GM13976 (cell line): ENCODE data around the gene SLC10A3.

Experiments
- DNase-seq: peaks from one replicate; pipeline ENCODE4 v3.0.0; 2012; ENCODE audit warnings: low spot score
- in situ Hi-C: fragments of 300-500 bp; cut with MboI; formaldehyde crosslinking; loops from one replicate; pipeline ENCODE4 v1.12.0; 2022; ENCODE audit warnings: low sequenced_read_pairs, mixed read lengths, inconsistent platforms; ENCODE audit not compliant: unreplicated experiment
- TF ChIP-seq, protein P1 (sequence below): IDR thresholded peaks from 2 replicates; pipeline ENCODE4 v1.5.1; 2012; ENCODE audit warnings: borderline replicate concordance, mild to moderate bottlenecking; ENCODE audit not compliant: insufficient read depth; ENCODE audit errors: extremely low read depth, missing control alignments, control extremely low read depth

SLC10A3 gene

DNA sequence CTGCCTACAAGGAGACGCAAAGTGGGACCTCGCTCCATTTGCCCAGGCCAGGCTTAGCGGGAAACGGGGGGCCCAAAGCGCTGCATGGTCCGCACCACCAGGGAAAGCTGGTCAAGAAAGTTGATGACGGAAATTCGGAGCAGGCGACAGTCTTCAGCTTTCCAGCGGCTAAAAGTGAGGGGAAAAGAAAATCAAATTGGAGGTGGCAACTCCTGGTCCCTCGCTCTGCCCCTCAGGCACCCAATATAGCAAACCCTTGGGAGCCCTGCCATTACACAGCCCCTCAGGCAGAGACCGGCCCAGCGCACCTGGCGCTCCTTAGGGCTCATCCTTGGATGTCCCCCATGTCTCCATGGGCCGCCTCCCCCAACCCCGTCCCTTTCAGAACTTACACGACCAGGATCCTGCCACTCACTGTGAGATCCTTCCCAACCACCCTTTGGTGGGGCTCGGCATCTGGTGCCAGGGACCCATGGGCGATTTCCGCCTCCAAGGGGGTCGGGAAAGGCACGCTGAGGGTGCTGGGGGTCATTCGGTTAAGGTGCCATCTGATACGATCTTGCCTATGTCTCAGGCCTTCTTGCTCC lies 12.4 kb downstream of the SLC10A3 start:
- in situ Hi-C loops = no loop called here
- no peak for DNase-seq
- TF ChIP-seq, protein P1, sequence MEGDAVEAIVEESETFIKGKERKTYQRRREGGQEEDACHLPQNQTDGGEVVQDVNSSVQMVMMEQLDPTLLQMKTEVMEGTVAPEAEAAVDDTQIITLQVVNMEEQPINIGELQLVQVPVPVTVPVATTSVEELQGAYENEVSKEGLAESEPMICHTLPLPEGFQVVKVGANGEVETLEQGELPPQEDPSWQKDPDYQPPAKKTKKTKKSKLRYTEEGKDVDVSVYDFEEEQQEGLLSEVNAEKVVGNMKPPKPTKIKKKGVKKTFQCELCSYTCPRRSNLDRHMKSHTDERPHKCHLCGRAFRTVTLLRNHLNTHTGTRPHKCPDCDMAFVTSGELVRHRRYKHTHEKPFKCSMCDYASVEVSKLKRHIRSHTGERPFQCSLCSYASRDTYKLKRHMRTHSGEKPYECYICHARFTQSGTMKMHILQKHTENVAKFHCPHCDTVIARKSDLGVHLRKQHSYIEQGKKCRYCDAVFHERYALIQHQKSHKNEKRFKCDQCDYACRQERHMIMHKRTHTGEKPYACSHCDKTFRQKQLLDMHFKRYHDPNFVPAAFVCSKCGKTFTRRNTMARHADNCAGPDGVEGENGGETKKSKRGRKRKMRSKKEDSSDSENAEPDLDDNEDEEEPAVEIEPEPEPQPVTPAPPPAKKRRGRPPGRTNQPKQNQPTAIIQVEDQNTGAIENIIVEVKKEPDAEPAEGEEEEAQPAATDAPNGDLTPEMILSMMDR = no peak

DNA sequence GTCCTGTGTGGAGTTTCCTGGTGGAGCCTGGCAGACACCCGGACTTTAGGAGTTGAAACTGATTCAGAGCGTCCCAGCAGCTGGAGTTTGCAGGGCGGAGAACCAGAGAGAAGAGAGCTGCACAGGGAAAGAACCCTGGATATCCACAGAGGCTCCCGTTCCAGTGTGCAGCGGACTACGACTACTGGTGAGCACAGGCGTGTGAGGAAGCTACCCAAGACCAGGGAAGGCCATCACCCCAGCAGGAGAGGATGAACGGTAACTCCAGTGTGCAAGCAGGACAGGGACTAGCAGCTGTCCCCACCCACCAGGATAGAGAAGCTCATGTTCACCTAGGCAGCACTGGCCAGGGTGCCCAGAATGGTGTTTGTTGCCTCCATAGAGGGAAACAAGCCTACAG lies 13.6 kb downstream of the SLC10A3 start:
- TF ChIP-seq, protein P1 = no peak
- in situ Hi-C loops = no loop called here

DNA sequence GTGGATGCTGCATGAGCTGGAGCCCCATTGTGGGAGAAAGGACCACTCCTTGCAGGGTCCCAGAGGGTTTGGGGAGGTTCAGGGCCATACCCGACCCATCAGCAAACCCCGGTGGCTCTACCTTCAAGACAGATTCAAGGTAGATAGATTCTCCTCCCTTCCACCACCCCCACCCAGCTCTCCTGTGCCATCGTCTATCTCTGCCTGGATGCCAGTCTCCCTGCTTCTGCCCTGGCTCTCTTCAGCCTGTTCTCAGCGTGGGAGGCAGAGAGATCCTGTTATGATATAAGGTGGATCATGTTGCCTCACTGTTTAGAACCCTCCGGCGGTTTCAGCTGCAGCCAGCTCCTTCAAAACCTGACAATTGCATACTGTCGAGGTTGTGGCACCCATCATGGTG lies 16.7 kb downstream of the SLC10A3 start:
- DNase-seq = no peak
- in situ Hi-C loops = no loop called here
- TF ChIP-seq, protein P1 = no peak

More for the DNA sequence above, 13.6 kb downstream of the SLC10A3 start:
- no peak for DNase-seq

DNA sequence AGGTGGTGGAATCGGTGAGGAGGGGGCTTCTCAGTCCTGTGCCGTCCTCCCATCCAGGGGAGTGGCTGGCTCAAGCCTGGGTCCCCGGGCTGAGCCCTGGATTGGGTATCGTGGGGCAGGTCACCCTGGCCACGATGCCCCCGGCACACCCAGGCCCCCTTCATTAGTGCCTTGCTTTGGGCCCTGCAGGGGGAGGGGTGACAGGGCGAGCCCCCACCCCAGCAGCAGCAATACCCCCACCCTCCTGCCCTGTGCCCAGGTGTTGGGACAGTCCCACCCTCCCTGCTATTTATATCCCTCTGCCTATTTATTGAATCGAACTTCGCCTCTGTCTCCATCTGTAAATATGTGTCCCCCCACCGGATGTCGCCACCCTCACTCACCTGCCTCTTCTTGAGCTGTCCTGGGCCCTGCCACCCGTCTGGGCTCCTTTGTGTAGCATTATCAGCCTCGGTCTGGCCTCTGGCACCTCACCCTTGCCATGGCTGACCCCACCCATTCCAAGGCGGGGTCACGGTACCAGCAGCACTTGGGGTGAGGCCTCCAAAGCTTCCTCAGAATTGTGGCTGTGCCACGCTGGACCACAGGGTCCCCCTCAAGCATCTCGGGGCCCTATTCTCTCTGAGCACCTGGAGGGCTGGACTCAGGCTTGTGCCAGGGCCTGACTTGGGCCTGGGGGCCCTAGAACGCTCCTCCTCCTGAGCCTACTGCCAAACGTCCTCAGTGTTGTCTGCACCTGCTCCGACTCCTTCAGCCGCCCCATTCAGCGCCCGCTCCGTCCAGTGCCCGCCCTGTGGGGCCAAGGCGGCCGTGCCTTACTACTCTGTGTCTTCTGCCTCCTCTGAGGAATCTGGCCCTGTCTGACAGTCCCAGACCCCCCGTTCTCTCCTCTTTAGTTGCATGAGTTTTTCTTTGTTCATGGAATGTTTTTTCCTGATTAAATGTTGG lies 17.5 kb downstream of the SLC10A3 start:
- TF ChIP-seq, protein P1 = no peak
- in situ Hi-C loops = no loop called here
- DNase-seq = no peak

DNA sequence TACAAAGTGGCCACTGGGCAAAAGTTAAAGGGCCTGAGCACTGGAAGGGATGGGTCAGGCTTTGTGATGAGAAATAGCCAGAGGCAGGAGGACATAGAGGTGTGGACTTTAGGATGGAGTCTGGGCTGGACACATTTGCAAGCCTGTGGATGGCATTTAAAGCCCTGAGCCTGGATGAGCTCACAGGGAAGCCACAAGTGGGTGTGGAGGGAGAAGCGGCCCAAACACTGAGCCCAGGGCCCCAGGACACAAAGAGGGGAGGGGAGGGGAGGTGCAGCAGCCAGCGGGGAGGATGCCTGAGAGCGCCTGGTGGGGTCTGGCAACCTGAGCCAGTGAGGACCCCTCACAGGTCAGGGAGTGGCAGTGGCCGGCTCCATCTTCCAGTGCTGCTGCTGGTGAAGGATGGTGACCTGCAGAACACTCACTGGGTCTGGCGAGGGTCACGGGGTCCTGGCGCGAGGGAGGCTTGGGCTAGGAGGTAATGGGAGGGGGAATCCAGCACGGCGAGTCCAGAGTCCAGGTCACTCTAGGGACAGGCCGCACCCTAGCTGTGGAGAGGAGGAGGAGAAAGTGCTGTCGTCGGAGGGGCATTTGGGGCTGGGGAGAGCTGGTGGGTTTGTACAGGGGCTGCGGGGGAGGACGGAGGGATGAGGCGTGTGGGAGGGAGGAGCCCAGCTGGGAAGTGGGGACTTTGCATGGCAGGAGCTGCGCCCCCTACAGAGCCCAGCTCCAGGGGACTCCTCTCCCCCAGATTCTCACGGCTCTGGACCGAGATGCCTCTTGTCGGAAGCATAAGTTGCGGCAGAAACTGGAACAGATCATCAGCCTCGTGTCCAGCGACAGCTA lies 18.4 kb downstream of the SLC10A3 start:
- in situ Hi-C loops = no loop called here
- no peak for DNase-seq

More for the DNA sequence above, 18.4 kb downstream of the SLC10A3 start:
- TF ChIP-seq, protein P1 = no peak
